Measurements from ENCODE around the gene TLE4.
A peak's percentile ranks its signal among the peaks of the same experiment; 100 is the strongest.

TLE4 gene

DNA sequence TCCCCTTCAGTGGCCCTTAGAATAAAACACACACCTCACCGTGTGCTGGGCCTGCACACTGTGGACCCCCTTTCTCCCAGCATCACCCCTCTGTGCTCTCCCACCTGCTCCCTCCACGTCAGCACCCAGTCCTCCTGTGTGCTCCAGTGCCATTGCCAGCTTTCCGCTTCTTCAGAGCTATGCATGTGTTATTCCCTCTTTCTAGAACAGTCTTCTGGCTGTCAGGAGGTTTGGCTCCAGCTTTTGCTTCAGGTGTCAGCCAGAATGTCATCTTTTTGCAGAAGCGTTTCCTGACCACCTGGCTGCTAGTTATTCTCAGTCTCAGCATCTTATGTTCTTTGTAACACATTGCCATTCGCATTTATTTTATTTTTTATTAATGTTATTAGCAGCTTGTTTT is 119.7 kb downstream of the TLE4 start:
- no peaks in the 10 kb centered on the region for H3K27me3 ChIP-seq (ENCODE audit: control insufficient read depth in 1 of 2, insufficient read depth in 1 of 2, low read length in 2 of 2)
- no peak overlapping the region for H3K4me3 ChIP-seq (ENCODE audit: insufficient read depth in 1 of 2, low read depth in 1 of 2, low read length in 2 of 2)
- H2BK120ac ChIP-seq (ENCODE audit: low read depth, low read length), result no peak overlapping the region
- no peak overlapping the region for H3K4me2 ChIP-seq (ENCODE audit: low read length, poor library complexity, severe bottlenecking)
- no peak overlapping the region for H3K9ac ChIP-seq (ENCODE audit: low read length)
- H3K9me3 ChIP-seq (ENCODE audit: control insufficient read depth, low read length), result no peaks in the 10 kb centered on the region
- no peak for DNase-seq
- no peak overlapping the region for H3K4ac ChIP-seq (ENCODE audit: low read depth in 1 of 2, low read length in 2 of 2)
- WGBS, result 97% methylated on average over 4 of the region's 5 CpGs
- H3K23ac ChIP-seq (ENCODE audit: low read length in 2 of 2), result no peak overlapping the region
- no peak overlapping the region for H2BK15ac ChIP-seq (ENCODE audit: low read depth, poor library complexity, severe bottlenecking)
- H4K8ac ChIP-seq (ENCODE audit: low read length), result no peak overlapping the region
- H3K36me3 ChIP-seq (ENCODE audit: control insufficient read depth in 1 of 2, insufficient read depth in 2 of 2, low read depth in 1 of 2, low read length in 2 of 2), result peaks cover 0 to 6% of the 10 kb centered on the region in 2 experiments
- H2BK5ac ChIP-seq (ENCODE audit: low read depth, low read length, poor library complexity, severe bottlenecking), result no peak overlapping the region
- no peak overlapping the region for H2BK12ac ChIP-seq (ENCODE audit: low read length in 2 of 2)
- no peak overlapping the region for H2AFZ ChIP-seq (ENCODE audit: low read depth, low read length)
- no peak overlapping the region for H3K27ac ChIP-seq (ENCODE audit: low read length, poor library complexity, severe bottlenecking)
- H3K79me1 ChIP-seq (replicated peaks; ENCODE audit: low read length, poor library complexity, severe bottlenecking), result peaks cover 25% of the 10 kb centered on the region
- H3K4me1 ChIP-seq (ENCODE audit: control insufficient read depth, insufficient read depth, low read depth, low read length), result peaks cover 15% of the 10 kb centered on the region
- peak overlapping the region; percentile 8 for H2AK5ac ChIP-seq (ENCODE audit: low read length, severe bottlenecking)
- no peak overlapping the region for H3K18ac ChIP-seq (ENCODE audit: low read depth in 1 of 2, low read length in 2 of 2)
- H4K91ac ChIP-seq (ENCODE audit: low read length), result no peak overlapping the region
- H3K14ac ChIP-seq (ENCODE audit: low read length in 2 of 2), result no peak overlapping the region

- peak overlapping the region; percentile 56 for H3K27ac ChIP-seq (ENCODE audit: low read length, poor library complexity, severe bottlenecking)
- H2BK5ac ChIP-seq (ENCODE audit: low read depth, low read length, poor library complexity, severe bottlenecking), result no peak overlapping the region
- no peak overlapping the region for H2BK120ac ChIP-seq (ENCODE audit: low read depth, low read length)
- H3K27me3 ChIP-seq (ENCODE audit: control insufficient read depth in 1 of 2, insufficient read depth in 1 of 2, low read length in 2 of 2), result no peaks in the 10 kb centered on the region
- H3K18ac ChIP-seq (ENCODE audit: low read depth in 1 of 2, low read length in 2 of 2), result no peak overlapping the region
- peaks cover 0 to 3% of the 10 kb centered on the region in 2 experiments for H3K36me3 ChIP-seq (ENCODE audit: control insufficient read depth in 1 of 2, insufficient read depth in 2 of 2, low read depth in 1 of 2, low read length in 2 of 2)
- no peak overlapping the region for H3K4me3 ChIP-seq (ENCODE audit: insufficient read depth in 1 of 2, low read depth in 1 of 2, low read length in 2 of 2)
- H2AK5ac ChIP-seq (ENCODE audit: low read length, severe bottlenecking), result peak overlapping the region; percentile 92
- peaks cover 11% of the 10 kb centered on the region for H3K4me1 ChIP-seq (ENCODE audit: control insufficient read depth, insufficient read depth, low read depth, low read length)
- H3K79me1 ChIP-seq (replicated peaks; ENCODE audit: low read length, poor library complexity, severe bottlenecking), result peaks cover 26% of the 10 kb centered on the region
- no peak overlapping the region for H3K4ac ChIP-seq (ENCODE audit: low read depth in 1 of 2, low read length in 2 of 2)
- H3K4me2 ChIP-seq (ENCODE audit: low read length, poor library complexity, severe bottlenecking), result no peak overlapping the region
- H2AFZ ChIP-seq (ENCODE audit: low read depth, low read length), result no peak overlapping the region
- no peak overlapping the region for H3K14ac ChIP-seq (ENCODE audit: low read length in 2 of 2)
- H4K91ac ChIP-seq (ENCODE audit: low read length), result no peak overlapping the region
- no peak overlapping the region for H4K8ac ChIP-seq (ENCODE audit: low read length)
- no peak overlapping the region for H2BK15ac ChIP-seq (ENCODE audit: low read depth, poor library complexity, severe bottlenecking)
- no peaks in the 10 kb centered on the region for H3K9me3 ChIP-seq (ENCODE audit: control insufficient read depth, low read length)
- 79% methylated on average over 5 of the region's 7 CpGs for WGBS
- DNase-seq, result no peak
- no peak overlapping the region for H2BK12ac ChIP-seq (ENCODE audit: low read length in 2 of 2)
- H3K23ac ChIP-seq (ENCODE audit: low read length in 2 of 2), result no peak overlapping the region
- no peak overlapping the region for H3K9ac ChIP-seq (ENCODE audit: low read length)
Observed at GRCh38 chr9:79692857-79693571, 121.2 kb downstream of the TLE4 start.

- Histone ChIP-seq H3K9ac (ENCODE audit: low read length) (no peak overlapping the region), H3K27ac (ENCODE audit: low read length, poor library complexity, severe bottlenecking) (peak overlapping the region; percentile 87), H4K91ac (ENCODE audit: low read length) (peak overlapping the region; percentile 52), H3K27me3 (ENCODE audit: control insufficient read depth in 1 of 2, insufficient read depth in 1 of 2, low read length in 2 of 2) (no peaks in the 10 kb centered on the region), H3K9me3 (ENCODE audit: control insufficient read depth, low read length) (no peaks in the 10 kb centered on the region), H3K4me3 (ENCODE audit: insufficient read depth in 1 of 2, low read depth in 1 of 2, low read length in 2 of 2) (no peak overlapping the region), H3K79me1 (replicated peaks; ENCODE audit: low read length, poor library complexity, severe bottlenecking) (peaks cover 25% of the 10 kb centered on the region), H3K4me2 (ENCODE audit: low read length, poor library complexity, severe bottlenecking) (no peak overlapping the region), H2BK15ac (ENCODE audit: low read depth, poor library complexity, severe bottlenecking) (peak overlapping the region; percentile 86), H2BK120ac (ENCODE audit: low read depth, low read length) (no peak overlapping the region), H3K4ac (ENCODE audit: low read depth in 1 of 2, low read length in 2 of 2) (no peak overlapping the region), H3K18ac (ENCODE audit: low read depth in 1 of 2, low read length in 2 of 2) (peak overlapping the region; percentile 18 to 23), H3K36me3 (ENCODE audit: control insufficient read depth in 1 of 2, insufficient read depth in 2 of 2, low read depth in 1 of 2, low read length in 2 of 2) (peaks cover 0 to 3% of the 10 kb centered on the region in 2 experiments), H2BK5ac (ENCODE audit: low read depth, low read length, poor library complexity, severe bottlenecking) (peak overlapping the region; percentile 69), H3K23ac (ENCODE audit: low read length in 2 of 2) (no peak overlapping the region), H2AFZ (ENCODE audit: low read depth, low read length) (no peak overlapping the region), H2AK5ac (ENCODE audit: low read length, severe bottlenecking) (peak overlapping the region; percentile 99), H3K4me1 (ENCODE audit: control insufficient read depth, insufficient read depth, low read depth, low read length) (peaks cover 11% of the 10 kb centered on the region), H4K8ac (ENCODE audit: low read length) (peak overlapping the region; percentile 43), H2BK12ac (ENCODE audit: low read length in 2 of 2) (peak overlapping the region in 1 of 2 experiments; percentile 15), H3K14ac (ENCODE audit: low read length in 2 of 2) (peak overlapping the region in 1 of 2 experiments; percentile 26)
- WGBS, result 88% methylated on average over 5 of the region's 5 CpGs
- DNase-seq, result no peak
Observed at GRCh38 chr9:79693750-79694149, 122.0 kb downstream of the TLE4 start.

GRCh38 chr9:79694208-79694607 is 122.4 kb downstream of the TLE4 start:
- H3K4me1 ChIP-seq (ENCODE audit: control insufficient read depth, insufficient read depth, low read depth, low read length), result peaks cover 11% of the 10 kb centered on the region
- DNase-seq, result no peak
- no peak overlapping the region for H3K4me3 ChIP-seq (ENCODE audit: insufficient read depth in 1 of 2, low read depth in 1 of 2, low read length in 2 of 2)
- H4K91ac ChIP-seq (ENCODE audit: low read length), result peak overlapping the region; percentile 52
- no peaks in the 10 kb centered on the region for H3K27me3 ChIP-seq (ENCODE audit: control insufficient read depth in 1 of 2, insufficient read depth in 1 of 2, low read length in 2 of 2)
- peaks cover 25% of the 10 kb centered on the region for H3K79me1 ChIP-seq (replicated peaks; ENCODE audit: low read length, poor library complexity, severe bottlenecking)
- peak overlapping the region; percentile 18 to 23 for H3K18ac ChIP-seq (ENCODE audit: low read depth in 1 of 2, low read length in 2 of 2)
- peak overlapping the region; percentile 99 for H2AK5ac ChIP-seq (ENCODE audit: low read length, severe bottlenecking)
- no peak overlapping the region for H4K8ac ChIP-seq (ENCODE audit: low read length)
- no peak overlapping the region for H3K23ac ChIP-seq (ENCODE audit: low read length in 2 of 2)
- no peak overlapping the region for H3K14ac ChIP-seq (ENCODE audit: low read length in 2 of 2)
- no peak overlapping the region for H2BK12ac ChIP-seq (ENCODE audit: low read length in 2 of 2)
- WGBS, result no CpG with 5 or more reads among the region's 2 CpGs
- H2BK120ac ChIP-seq (ENCODE audit: low read depth, low read length), result no peak overlapping the region
- H2AFZ ChIP-seq (ENCODE audit: low read depth, low read length), result no peak overlapping the region
- no peaks in the 10 kb centered on the region for H3K9me3 ChIP-seq (ENCODE audit: control insufficient read depth, low read length)
- H3K36me3 ChIP-seq (ENCODE audit: control insufficient read depth in 1 of 2, insufficient read depth in 2 of 2, low read depth in 1 of 2, low read length in 2 of 2), result peaks cover 0 to 3% of the 10 kb centered on the region in 2 experiments
- peak overlapping the region; percentile 86 for H2BK15ac ChIP-seq (ENCODE audit: low read depth, poor library complexity, severe bottlenecking)
- H3K9ac ChIP-seq (ENCODE audit: low read length), result no peak overlapping the region
- H2BK5ac ChIP-seq (ENCODE audit: low read depth, low read length, poor library complexity, severe bottlenecking), result no peak overlapping the region
- H3K4ac ChIP-seq (ENCODE audit: low read depth in 1 of 2, low read length in 2 of 2), result no peak overlapping the region
- peak overlapping the region; percentile 87 for H3K27ac ChIP-seq (ENCODE audit: low read length, poor library complexity, severe bottlenecking)
- no peak overlapping the region for H3K4me2 ChIP-seq (ENCODE audit: low read length, poor library complexity, severe bottlenecking)
